Right lobe of liver (tissue), 6 donors: ENCODE data around the gene BAG1. TPM values are rescaled to one million over a fixed set of nuclear protein-coding genes. Genes with fewer than 3 reads are reported as not detected.

Experiments
- ATAC-seq, 4 donors: fragments of 200-7000 bp; cut with Tn5 transposase; one replicate each; pipeline ENCODE4 v1.9.1; 2020; ENCODE audit warnings: mild to moderate bottlenecking in 4 of 4, moderate library complexity in 4 of 4
- DNase-seq, 3 donors: peaks; one replicate each; pipeline ENCODE4 v3.0.0-alpha.2; 2020
- H3K27ac ChIP-seq, 3 donors: fragments of 200-600 bp; one replicate each; pipeline ENCODE4 v1.8.0; 2022
- H3K27me3 ChIP-seq, 2 donors: fragments of 200-600 bp; one replicate each; pipeline ENCODE4 v1.8.0; 2022
- H3K36me3 ChIP-seq, 4 donors: fragments of 200-600 bp; sonication (generic) in 1 of 4; one replicate each; pipeline versions ENCODE4 v1.5.1 to v1.8.0; 2017 to 2022; ENCODE audit warnings: control low read depth in 1 of 4
- H3K4me1 ChIP-seq, 4 donors: fragments of 200-600 bp; sonication (generic) in 1 of 4; one replicate each; pipeline versions ENCODE4 v1.5.1 to v1.8.0; 2017 to 2022; ENCODE audit warnings: control low read depth in 1 of 4
- H3K4me3 ChIP-seq, 3 donors: fragments of 200-600 bp; one replicate each; pipeline ENCODE4 v1.8.0; 2022
- H3K9me3 ChIP-seq, 4 donors: fragments of 200-600 bp; sonication (generic) in 1 of 4; one replicate each; pipeline versions ENCODE4 v1.5.1 to v1.8.0; 2017 to 2022; ENCODE audit warnings: control low read depth in 1 of 4
- CTCF ChIP-seq, 4 donors: fragments of 200-600 bp in 3 of 4; fragments of 450-650 bp in 1 of 4; IDR thresholded peaks; one replicate each; pipeline versions ENCODE4 v1.5.1 to v1.8.0; 2016 to 2022; ENCODE audit warnings: antibody characterized with exemption in 4 of 4, mild to moderate bottlenecking in 2 of 4
- POLR2A ChIP-seq: fragments of 450-650 bp; IDR thresholded peaks from one replicate; pipeline ENCODE4 v1.6.1; 2017; ENCODE audit warnings: antibody characterized with exemption, mild to moderate bottlenecking
- WGBS: methylation state at CpG from one replicate; pipeline ENCODE4 v1.1.6; 2018; ENCODE audit warnings: low coverage, low lambda C conversion rate; ENCODE audit not compliant: insufficient coverage; ENCODE audit errors: missing lambda C conversion rate; 5-methylcytosine and 5-hydroxymethylcytosine counted together
- intact Hi-C, 2 donors: fragments of 100-400 bp; cut with DNase I; formaldehyde crosslinking; loops; one replicate each; pipeline versions ENCODE4 v1.11.2 to v1.14.1; 2022
- total RNA-seq, 6 experiments: library from RNA; depleted of rRNA in 2 of 6; stranded (reverse); fragments of >200 nt in 2 of 6; fragmentation: NEBNext Ultra II Directional in 3 of 6; extraction: Animal tissue kit (Norgen Biotek cat#: 25700) in 3 of 6; gene quantifications; one replicate each; pipeline versions ENCODE4 v1.1.0 to v1.2.4, GENCODE V29; 2016 to 2023
- donor health status: DM: no; HTN: yes; CAD: no.
- donor health status: DM: no; HTN: no; CAD: no.
- donor health status: DM: no; HTN: no; CAD: no.
- donor health status: DM: no; HTN: yes; CAD: no.
- donor health status: DM: no; HTN: yes; CAD: no.

The BAG1 gene
- total RNA-seq, 6 experiments from 2014 or later: 28.8 to 42.6 (median 38.1) TPM

DNA sequence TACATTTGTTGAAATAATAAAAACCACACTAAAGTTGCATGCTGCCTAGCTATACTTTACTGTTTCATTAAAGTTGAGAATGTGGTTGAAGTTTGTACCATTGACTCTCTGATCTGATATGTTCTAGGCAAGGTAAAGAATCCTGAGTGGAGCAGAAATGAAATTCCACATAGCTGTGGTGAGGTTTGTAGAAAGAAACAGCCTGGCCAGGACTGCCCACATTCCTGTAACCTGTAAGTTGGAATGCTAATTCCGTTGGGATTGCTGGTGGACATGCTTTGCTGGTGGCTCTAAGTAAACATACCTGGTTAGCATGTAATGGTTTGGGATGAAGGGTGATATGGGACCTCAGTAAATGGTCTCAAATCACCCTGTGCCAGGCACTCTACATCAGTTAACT is 42.6 kb upstream of the BAG1 start:
- H3K27ac ChIP-seq: no peak overlapping the region
- DNase-seq (no peak), ATAC-seq (no peak)
- H3K36me3 ChIP-seq: peaks cover 23 to 98% (median 70%) of the 10 kb centered on the region in 4 donors
- intact Hi-C loops: no loop called here
- no CpG with 5 or more reads among the region's 1 CpG for WGBS
- H3K4me1 ChIP-seq: no peaks in the 10 kb centered on the region
- H3K4me3 ChIP-seq: no peak overlapping the region
- H3K27me3 ChIP-seq: no peaks in the 10 kb centered on the region
- TF ChIP-seq CTCF (IDR thresholded peaks at IDR 0.05) (no peak), POLR2A (no peak)
- no peaks in the 10 kb centered on the region for H3K9me3 ChIP-seq

GRCh38 chr9:33306037-33306436 is 41.5 kb upstream of the BAG1 start:
- ATAC-seq: peak; percentile 30 to 77 (median 60)
- no peak for DNase-seq
- no peaks in the 10 kb centered on the region for H3K9me3 ChIP-seq

DNA sequence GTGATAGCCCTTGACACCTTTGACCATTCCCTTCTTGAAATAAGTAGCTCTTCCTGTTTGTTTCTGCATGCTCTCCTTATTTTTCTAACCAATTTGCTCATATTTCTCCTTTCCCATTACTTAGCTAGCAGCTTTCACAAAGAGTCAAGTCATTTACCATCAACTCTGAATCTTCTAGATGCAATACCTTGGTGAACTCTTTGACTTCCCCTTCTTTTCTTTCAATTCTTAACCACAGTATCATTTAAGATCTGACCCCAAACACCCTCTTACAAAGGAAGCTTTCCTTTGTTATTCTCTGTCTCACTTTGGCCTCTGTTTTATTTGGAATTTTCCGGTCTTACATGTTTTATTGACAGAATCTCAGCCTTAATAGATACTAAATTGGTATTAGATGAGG is 39.9 kb upstream of the BAG1 start:
- 68% methylated on average over 1 of the region's 1 CpG for WGBS

More at GRCh38 chr9:33306037-33306436, 41.5 kb upstream of the BAG1 start:
- Histone ChIP-seq H3K27ac (peak overlapping the region in 1 of 3 donors; percentile 35), H3K4me3 (no peak overlapping the region), H3K4me1 (no peaks in the 10 kb centered on the region), H3K36me3 (peaks cover 23 to 98% (median 69%) of the 10 kb centered on the region in 4 donors), H3K27me3 (no peaks in the 10 kb centered on the region)
- intact Hi-C loops: no loop called here
- TF ChIP-seq CTCF (IDR thresholded peaks at IDR 0.05): no peak
- no peak for TF ChIP-seq POLR2A
- WGBS: 68% methylated on average over 3 of the region's 3 CpGs

DNA sequence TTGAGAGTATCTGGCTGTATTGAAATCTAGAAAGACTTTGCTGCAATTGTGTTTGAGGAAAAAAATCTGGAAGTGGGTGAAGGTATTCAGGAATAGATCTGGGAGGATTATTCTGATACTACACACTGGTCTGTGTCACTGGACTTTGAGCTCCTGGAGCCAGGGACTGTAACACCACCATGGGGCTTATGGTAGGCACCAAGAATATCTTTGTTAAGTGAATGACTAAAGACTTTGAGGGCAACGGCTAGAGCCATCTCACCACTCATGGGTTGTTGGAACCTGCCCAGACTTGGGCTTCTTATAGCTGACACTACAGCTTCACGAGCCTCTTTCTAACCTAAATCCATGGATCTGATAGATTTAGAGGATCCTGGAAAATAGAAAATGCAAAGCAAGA is 36.0 kb upstream of the BAG1 start:
- TF ChIP-seq CTCF (IDR thresholded peaks at IDR 0.05) (no peak), POLR2A (no peak)
- Histone ChIP-seq H3K9me3 (no peaks in the 10 kb centered on the region), H3K4me3 (no peak overlapping the region), H3K27ac (no peak overlapping the region), H3K4me1 (peaks cover 0 to 52% (median 20%) of the 10 kb centered on the region in 4 donors), H3K36me3 (peaks cover 20 to 85% (median 51%) of the 10 kb centered on the region in 4 donors), H3K27me3 (no peaks in the 10 kb centered on the region)
- DNase-seq: no peak
- WGBS: no CpG with 5 or more reads among the region's 2 CpGs
- intact Hi-C loops: no loop called here
- ATAC-seq: peak; percentile 71 to 80 (median 75)

More for the DNA sequence above, 39.9 kb upstream of the BAG1 start:
- H3K36me3 ChIP-seq: peaks cover 24 to 92% (median 66%) of the 10 kb centered on the region in 4 donors
- H3K27ac ChIP-seq: no peak overlapping the region
- ATAC-seq (no peak), DNase-seq (no peak)
- no peaks in the 10 kb centered on the region for H3K27me3 ChIP-seq
- intact Hi-C loops: no loop called here
- H3K4me3 ChIP-seq: no peak overlapping the region
- peaks cover 0 to 14% (median 4%) of the 10 kb centered on the region in 4 donors for H3K4me1 ChIP-seq
- no peaks in the 10 kb centered on the region for H3K9me3 ChIP-seq
- TF ChIP-seq POLR2A (no peak), CTCF (IDR thresholded peaks at IDR 0.05) (no peak)

DNA sequence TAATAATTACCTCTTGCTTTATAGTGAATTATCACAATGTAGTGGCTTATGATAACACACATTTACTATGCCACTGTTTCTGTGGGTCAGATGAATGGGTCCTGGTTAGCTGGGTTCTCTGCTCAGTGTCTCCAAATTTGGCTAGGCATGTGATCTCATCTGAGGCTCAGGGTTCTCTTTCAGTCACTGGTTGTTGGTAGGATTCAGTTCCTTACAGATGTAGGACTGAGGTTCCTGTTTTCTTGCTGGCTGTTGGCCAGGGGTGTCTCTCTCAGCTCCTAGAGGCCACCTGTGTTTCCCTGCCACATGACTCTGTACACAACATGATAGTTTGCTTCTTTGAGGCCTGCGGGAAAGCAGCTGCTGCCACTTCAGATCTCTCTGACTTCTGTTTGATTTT is 32.9 kb upstream of the BAG1 start:
- H3K9me3 ChIP-seq: no peaks in the 10 kb centered on the region
- H3K4me1 ChIP-seq: peaks cover 0 to 79% (median 33%) of the 10 kb centered on the region in 4 donors
- peak in 2 of 3 donors; percentile 31 to 52 for DNase-seq
- WGBS: 0% methylated on average over 1 of the region's 1 CpG
- no peaks in the 10 kb centered on the region for H3K27me3 ChIP-seq
- peak overlapping the region in 1 of 3 donors; percentile 34 for H3K27ac ChIP-seq
- peaks cover 5 to 65% (median 26%) of the 10 kb centered on the region in 4 donors for H3K36me3 ChIP-seq
- intact Hi-C loops: no loop called here
- ATAC-seq: peak; percentile 14 to 39 (median 21)
- no peak overlapping the region for H3K4me3 ChIP-seq
- TF ChIP-seq POLR2A (no peak), CTCF (IDR thresholded peaks at IDR 0.05) (no peak)
